IMR-90 (cell line): ENCODE data around the gene MAOA. TPM values are rescaled to one million over a fixed set of nuclear protein-coding genes. Genes with fewer than 3 reads are reported as not detected.

Experiments used
- ATAC-seq: fragments of 200-7000 bp; cut with Tn5 transposase; 2 replicates; pipeline ENCODE4 v1.9.1; 2020; ENCODE audit warnings: low read depth, mild to moderate bottlenecking, moderate library complexity
- BruUV-seq: library from RNA; stranded (reverse); fragments of 400-500 nt; replicated peaks from 2 replicates; lab custom pipeline; 2021; lab: Mats Ljungman, UMichigan
- CTCF ChIA-PET: fragments of 300-600 bp; formaldehyde crosslinking; extraction: SDS; loops from one replicate; lab custom pipeline; 2021; ENCODE audit warnings: antibody characterized with exemption; lab: Yijun Ruan, JAX
- POLR2A ChIA-PET: fragments of 300-600 bp; sonication (Branson Sonifier 250); formaldehyde crosslinking; loops from one replicate; lab custom pipeline; 2022; ENCODE audit warnings: antibody characterized with exemption; ENCODE audit not compliant: unreplicated experiment; lab: Charles Lee
- DNase-seq: peaks from one replicate; pipeline ENCODE4 v3.0.0; 2013
- H2AFZ ChIP-seq: replicated peaks from 2 replicates; pipeline ENCODE3; 2013; ENCODE audit warnings: low read length, mild to moderate bottlenecking; ENCODE audit not compliant: poor library complexity
- H2AK5ac ChIP-seq: 2 replicates; pipeline ENCODE4 v1.6.1; 2013; ENCODE audit warnings: low read depth, low read length, inconsistent platforms
- H2AK9ac ChIP-seq: replicated peaks from 2 replicates; pipeline ENCODE3; 2013; ENCODE audit warnings: mild to moderate bottlenecking, low read depth, low read length, moderate library complexity; ENCODE audit not compliant: poor library complexity
- H2BK120ac ChIP-seq: 2 replicates; pipeline ENCODE4 v1.6.1; 2013; ENCODE audit warnings: low read depth, low read length, inconsistent platforms
- H2BK15ac ChIP-seq: 3 replicates; pipeline ENCODE4 v1.6.1; 2013; ENCODE audit warnings: low read depth, low read length, inconsistent platforms
- H2BK20ac ChIP-seq: 2 replicates; pipeline ENCODE4 v1.6.1; 2013; ENCODE audit warnings: low read depth, mild to moderate bottlenecking, inconsistent platforms, low read length, moderate library complexity
- H2BK5ac ChIP-seq: 2 replicates; pipeline ENCODE4 v1.6.1; 2013; ENCODE audit warnings: mild to moderate bottlenecking, low read depth, low read length, inconsistent platforms; ENCODE audit not compliant: poor library complexity, severe bottlenecking
- H3K14ac ChIP-seq: replicated peaks from 2 replicates; pipeline ENCODE4 v1.6.1; 2013; ENCODE audit warnings: low read depth, low read length, inconsistent platforms
- H3K18ac ChIP-seq: 2 replicates; pipeline ENCODE4 v1.6.1; 2013; ENCODE audit warnings: low read depth, low read length, control low read depth
- H3K23ac ChIP-seq: 2 replicates; pipeline ENCODE4 v1.6.1; 2013; ENCODE audit warnings: low read depth, low read length, inconsistent platforms
- H3K27ac ChIP-seq: 2 replicates; pipeline ENCODE4 v1.5.1; 2013; ENCODE audit warnings: mild to moderate bottlenecking, control low read depth, low read length; ENCODE audit not compliant: insufficient read depth
- H3K27me3 ChIP-seq: 2 replicates; pipeline ENCODE4 v1.6.1; 2013; ENCODE audit warnings: low read length; ENCODE audit not compliant: control insufficient read depth, insufficient read depth
- H3K36me3 ChIP-seq: 2 replicates; pipeline ENCODE4 v1.6.1; 2013; ENCODE audit warnings: low read length, mixed read lengths; ENCODE audit not compliant: control insufficient read depth, insufficient read depth
- H3K4ac ChIP-seq: 2 replicates; pipeline ENCODE4 v1.6.1; 2013; ENCODE audit warnings: low read depth, low read length, inconsistent platforms
- H3K4me1 ChIP-seq: 2 replicates; pipeline ENCODE4 v1.6.1; 2013; ENCODE audit warnings: low read length, mixed read lengths; ENCODE audit not compliant: control insufficient read depth, insufficient read depth
- H3K4me2 ChIP-seq: 2 replicates; pipeline ENCODE4 v1.6.1; 2013; ENCODE audit warnings: low read depth, mild to moderate bottlenecking, control low read depth, low read length, moderate library complexity
- H3K4me3 ChIP-seq: 2 replicates; pipeline ENCODE4 v1.5.1; 2013; ENCODE audit warnings: low read depth, mild to moderate bottlenecking, control low read depth, low read length, moderate library complexity; ENCODE audit not compliant: insufficient read depth
- H3K56ac ChIP-seq: 2 replicates; pipeline ENCODE4 v1.6.1; 2013; ENCODE audit warnings: low read length, inconsistent platforms; ENCODE audit not compliant: insufficient read depth; ENCODE audit errors: extremely low read depth
- H3K79me1 ChIP-seq, 2 experiments: 2 replicates each; pipeline ENCODE4 v1.6.1; 2013; ENCODE audit warnings: low read length in 2 of 2, inconsistent platforms in 1 of 2, low read depth in 1 of 2
- H3K9ac ChIP-seq: 2 replicates; pipeline ENCODE4 v1.6.1; 2013; ENCODE audit warnings: low read depth, low read length, control low read depth
- H3K9me1 ChIP-seq: 2 replicates; pipeline ENCODE4 v1.6.1; 2013; ENCODE audit warnings: low read length, inconsistent platforms; ENCODE audit not compliant: insufficient read depth
- H3K9me3 ChIP-seq: 2 replicates; pipeline ENCODE4 v1.6.1; 2013; ENCODE audit warnings: low read length; ENCODE audit not compliant: control insufficient read depth, insufficient read depth
- H4K20me1 ChIP-seq: 2 replicates; pipeline ENCODE4 v1.6.1; 2013; ENCODE audit warnings: low read length, inconsistent platforms; ENCODE audit not compliant: insufficient read depth
- H4K5ac ChIP-seq: 2 replicates; pipeline ENCODE4 v1.6.1; 2013; ENCODE audit warnings: mild to moderate bottlenecking, low read depth, low read length, control low read depth
- H4K8ac ChIP-seq, 2 experiments: 2 replicates each; pipeline ENCODE4 v1.6.1; 2013; ENCODE audit warnings: low read depth in 2 of 2, low read length in 2 of 2, control low read depth in 1 of 2, inconsistent platforms in 1 of 2
- H4K91ac ChIP-seq: 2 replicates; pipeline ENCODE4 v1.6.1; 2013; ENCODE audit warnings: low read depth, low read length, inconsistent platforms; ENCODE audit not compliant: insufficient read depth
- BHLHE40 ChIP-seq: fragments of 150-350 bp; IDR thresholded peaks from 2 replicates; pipeline ENCODE4 v1.6.1; 2016; ENCODE audit warnings: mild to moderate bottlenecking, low read depth, low read length
- CEBPB ChIP-seq: IDR thresholded peaks from 2 replicates; pipeline ENCODE4 v1.6.1; 2012; ENCODE audit warnings: low read depth, low read length, improper control_type of control experiment
- CHD1 ChIP-seq: IDR thresholded peaks from 2 replicates; pipeline ENCODE4 v1.6.1; 2012; ENCODE audit warnings: low read depth, low read length, improper control_type of control experiment
- CTCF ChIP-seq: conservative IDR thresholded peaks from 2 replicates; pipeline ENCODE4 v1.5.1; 2012; ENCODE audit warnings: mild to moderate bottlenecking, low read depth, low read length, improper control_type of control experiment
- ELK1 ChIP-seq: fragments of 150-350 bp; IDR thresholded peaks from 2 replicates; pipeline ENCODE4 v1.6.1; 2016; ENCODE audit warnings: low read depth, mild to moderate bottlenecking, low read length, moderate library complexity, borderline replicate concordance
- FOS ChIP-seq: fragments of 150-350 bp; IDR thresholded peaks from 2 replicates; pipeline ENCODE4 v1.6.1; 2016; ENCODE audit warnings: low read depth, low read length
- MAFK ChIP-seq: IDR thresholded peaks from 2 replicates; pipeline ENCODE4 v1.6.1; 2012; ENCODE audit warnings: low read depth, low read length, improper control_type of control experiment
- MAZ ChIP-seq: IDR thresholded peaks from 2 replicates; pipeline ENCODE4 v1.6.1; 2012; ENCODE audit warnings: low read depth, mild to moderate bottlenecking, low read length, improper control_type of control experiment, moderate library complexity, borderline replicate concordance
- MXI1 ChIP-seq: IDR thresholded peaks from 2 replicates; pipeline ENCODE4 v1.6.1; 2012; ENCODE audit warnings: low read depth, mild to moderate bottlenecking, low read length, moderate library complexity, borderline replicate concordance
- NFE2L2 ChIP-seq: fragments of 150-350 bp; IDR thresholded peaks from 2 replicates; pipeline ENCODE4 v1.6.1; 2016; ENCODE audit warnings: low read depth, mild to moderate bottlenecking, low read length
- POLR2A ChIP-seq: IDR thresholded peaks from 2 replicates; pipeline ENCODE4 v1.6.1; 2012; ENCODE audit warnings: mild to moderate bottlenecking, low read depth, low read length
- RAD21 ChIP-seq: IDR thresholded peaks from 2 replicates; pipeline ENCODE4 v1.6.1; 2012; ENCODE audit warnings: low read length, improper control_type of control experiment
- RCOR1 ChIP-seq: IDR thresholded peaks from 2 replicates; pipeline ENCODE4 v1.6.1; 2012; ENCODE audit warnings: mild to moderate bottlenecking, low read length, improper control_type of control experiment; ENCODE audit not compliant: insufficient replicate concordance
- RFX5 ChIP-seq: IDR thresholded peaks from 2 replicates; pipeline ENCODE4 v1.8.0; 2012; ENCODE audit warnings: low read depth, mild to moderate bottlenecking, low read length, moderate library complexity
- SMC3 ChIP-seq: fragments of 150-350 bp; IDR thresholded peaks from 2 replicates; pipeline ENCODE4 v1.6.1; 2016; ENCODE audit warnings: low read depth, mild to moderate bottlenecking, antibody characterized with exemption, low read length, moderate library complexity
- USF2 ChIP-seq: fragments of 150-350 bp; IDR thresholded peaks from 2 replicates; pipeline ENCODE4 v1.6.1; 2017; ENCODE audit warnings: mild to moderate bottlenecking, antibody characterized with exemption, low read length, low read depth
- WGBS, 2 experiments: methylation state at CpG; one replicate each; pipeline versions ENCODE4 v1.1.5 to v1.1.7; 2013; ENCODE audit warnings: missing lambda C conversion rate in 2 of 2; ENCODE audit not compliant: insufficient read length in 1 of 2; ENCODE audit errors: extremely low coverage in 2 of 2; 5-methylcytosine and 5-hydroxymethylcytosine counted together
- dilution Hi-C: fragments of 300-500 bp; cut with HindIII; formaldehyde crosslinking; loops from one replicate; pipeline ENCODE4 v1.14.3; 2018; ENCODE audit warnings: low sequenced_read_pairs; ENCODE audit not compliant: unreplicated experiment
- in situ Hi-C: fragments of 300-500 bp; cut with MboI; formaldehyde crosslinking; loops from 3 replicates; pipeline ENCODE4 v1.14.3; 2019; ENCODE audit warnings: low sequenced_read_pairs, inconsistent platforms, mixed read lengths
- intact Hi-C: fragments of 100-400 bp; cut with micrococcal nuclease; formaldehyde crosslinking; loops from 2 replicates; pipeline ENCODE4 v1.10.0; 2022
- polyA plus RNA-seq, 3 experiments: library from polyadenylated mRNA; depleted of rRNA; stranded (reverse); fragments of >200 nt; gene quantifications; 2 replicates each; pipeline ENCODE4 v1.2.3, GENCODE V29; 2012; ENCODE audit warnings: low replicate concordance in 1 of 3
- total RNA-seq: library from RNA; depleted of rRNA; stranded (reverse); fragments of >200 nt; gene quantifications from 2 replicates; pipeline ENCODE4 v1.2.3, GENCODE V29; 2012

Gene MAOA
- total and polyA plus RNA-seq, 2 of the 4 experiments (the other 2 are of a cell fraction): 0.14 to 0.36 TPM

DNA sequence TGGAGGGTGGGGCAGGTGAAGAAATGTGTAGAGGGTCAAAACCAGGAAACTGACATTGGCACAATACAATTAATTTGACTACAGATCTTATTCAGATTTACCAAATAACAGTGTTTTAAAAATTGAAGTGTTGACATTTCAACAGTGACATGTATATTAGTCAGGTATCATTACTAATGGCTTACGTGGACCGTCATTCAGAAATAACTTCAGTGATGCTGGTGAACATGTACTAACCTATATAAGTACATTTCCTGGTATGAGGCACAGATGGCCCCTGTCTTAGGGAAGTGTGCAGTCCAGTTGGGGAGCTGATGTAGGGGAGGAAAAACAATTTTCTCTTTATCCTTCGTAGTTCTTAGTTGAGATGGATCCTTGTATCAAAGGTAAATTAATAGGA, 22.3 kb upstream of the MAOA start:
- CTCF ChIA-PET: no interaction called here
- H3K9ac ChIP-seq: no peak overlapping the region
- no peak overlapping the region for H3K4ac ChIP-seq
- H4K5ac ChIP-seq: no peak overlapping the region
- no peak overlapping the region for H2BK120ac ChIP-seq
- TF ChIP-seq MXI1 (no peak), CHD1 (no peak), RAD21 (no peak), RCOR1 (no peak), MAZ (no peak), MAFK (no peak), RFX5 (no peak), BHLHE40 (no peak), CTCF (no peak), NFE2L2 (no peak), CEBPB (no peak), USF2 (no peak), POLR2A (no peak), FOS (no peak), ELK1 (no peak), SMC3 (no peak)
- no TSS peak for BruUV-seq
- H3K79me1 ChIP-seq: no peaks in the 10 kb centered on the region
- H3K4me3 ChIP-seq: no peak overlapping the region
- ATAC-seq (no peak), DNase-seq (no peak)
- dilution Hi-C loops: no loop called here
- no peaks in the 10 kb centered on the region for H3K9me1 ChIP-seq
- H2BK20ac ChIP-seq: no peak overlapping the region
- no peak overlapping the region for H3K14ac ChIP-seq
- no peaks in the 10 kb centered on the region for H4K20me1 ChIP-seq
- no peak overlapping the region for H2BK15ac ChIP-seq
- no peak overlapping the region for H3K18ac ChIP-seq
- no peak overlapping the region for H4K8ac ChIP-seq
- intact Hi-C loops: no loop called here
- peaks cover 3% of the 10 kb centered on the region for H3K27me3 ChIP-seq
- no peak overlapping the region for H3K4me2 ChIP-seq
- in situ Hi-C loops: no loop called here
- H2AFZ ChIP-seq: no peak overlapping the region
- no peak overlapping the region for H2BK5ac ChIP-seq
- H4K91ac ChIP-seq: no peak overlapping the region
- no CpG with 5 or more reads among the region's 3 CpGs for WGBS, 2 experiments
- no peak overlapping the region for H3K23ac ChIP-seq
- no peak overlapping the region for H2AK5ac ChIP-seq
- POLR2A ChIA-PET: no interaction called here
- H3K4me1 ChIP-seq: no peaks in the 10 kb centered on the region
- H3K27ac ChIP-seq: no peak overlapping the region
- no peaks in the 10 kb centered on the region for H3K9me3 ChIP-seq
- no peaks in the 10 kb centered on the region for H3K36me3 ChIP-seq
- no peak overlapping the region for H2AK9ac ChIP-seq
- no peak overlapping the region for H3K56ac ChIP-seq
